MM.1S (cell line): Measurements from ENCODE around the gene PIGU.

Source experiments
- EZH2 ChIP-seq: fragments of 300-600 bp; sonication (generic); optimal IDR thresholded peaks from 2 replicates; pipeline ENCODE3; 2017; ENCODE audit warnings: low read depth, mild to moderate bottlenecking, antibody characterized with exemption, low read length, mixed read lengths
- TF ChIP-seq, protein P1 (sequence below): fragments of 300-600 bp; sonication (generic); IDR thresholded peaks from 2 replicates; pipeline ENCODE4 v1.5.1; 2016; ENCODE audit warnings: antibody characterized with exemption, low read length, mixed read lengths

DNA sequence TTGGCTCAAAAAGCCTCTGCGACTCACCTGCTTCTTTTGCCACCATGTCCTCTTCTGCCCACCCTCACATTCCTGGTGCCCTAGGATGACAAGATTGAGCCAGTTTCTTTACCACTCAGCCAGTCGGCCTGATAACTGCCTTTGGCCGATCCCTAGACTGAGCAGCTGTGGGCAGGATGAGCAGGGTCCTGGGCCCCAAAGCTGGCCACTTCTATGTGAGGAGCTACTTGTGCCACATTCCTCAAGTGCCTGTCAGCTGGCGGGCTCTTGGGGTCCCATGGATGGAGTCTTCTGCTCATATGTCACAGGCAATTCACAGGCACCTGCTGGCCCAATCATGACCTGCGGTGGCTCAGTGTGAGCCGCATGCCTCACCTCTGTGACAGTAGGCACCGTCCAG lies 144.1 kb downstream of the PIGU start:
- TF ChIP-seq, protein P1, sequence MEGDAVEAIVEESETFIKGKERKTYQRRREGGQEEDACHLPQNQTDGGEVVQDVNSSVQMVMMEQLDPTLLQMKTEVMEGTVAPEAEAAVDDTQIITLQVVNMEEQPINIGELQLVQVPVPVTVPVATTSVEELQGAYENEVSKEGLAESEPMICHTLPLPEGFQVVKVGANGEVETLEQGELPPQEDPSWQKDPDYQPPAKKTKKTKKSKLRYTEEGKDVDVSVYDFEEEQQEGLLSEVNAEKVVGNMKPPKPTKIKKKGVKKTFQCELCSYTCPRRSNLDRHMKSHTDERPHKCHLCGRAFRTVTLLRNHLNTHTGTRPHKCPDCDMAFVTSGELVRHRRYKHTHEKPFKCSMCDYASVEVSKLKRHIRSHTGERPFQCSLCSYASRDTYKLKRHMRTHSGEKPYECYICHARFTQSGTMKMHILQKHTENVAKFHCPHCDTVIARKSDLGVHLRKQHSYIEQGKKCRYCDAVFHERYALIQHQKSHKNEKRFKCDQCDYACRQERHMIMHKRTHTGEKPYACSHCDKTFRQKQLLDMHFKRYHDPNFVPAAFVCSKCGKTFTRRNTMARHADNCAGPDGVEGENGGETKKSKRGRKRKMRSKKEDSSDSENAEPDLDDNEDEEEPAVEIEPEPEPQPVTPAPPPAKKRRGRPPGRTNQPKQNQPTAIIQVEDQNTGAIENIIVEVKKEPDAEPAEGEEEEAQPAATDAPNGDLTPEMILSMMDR: no peak
- no peak for TF ChIP-seq EZH2
